Parathyroid adenoma (tissue), 2 donors: ENCODE measurements around the gene PCED1B.

Experiments
- H2AFZ ChIP-seq: fragments of 300-600 bp; sonication (generic); one replicate; pipeline ENCODE4 v1.7.0; 2017; ENCODE audit warnings: antibody characterized with exemption, mild to moderate bottlenecking
- H3K27ac ChIP-seq: fragments of 300-600 bp; sonication (generic); one replicate; pipeline ENCODE4 v1.7.0; 2017
- H3K27me3 ChIP-seq: fragments of 300-600 bp; sonication (generic); one replicate; pipeline ENCODE4 v1.7.0; 2017; ENCODE audit warnings: low read length; ENCODE audit not compliant: control insufficient read depth, insufficient read depth
- H3K36me3 ChIP-seq: fragments of 300-600 bp; sonication (generic); one replicate; pipeline ENCODE4 v1.7.0; 2017; ENCODE audit warnings: low read length; ENCODE audit not compliant: control insufficient read depth, insufficient read depth
- H3K4me1 ChIP-seq: fragments of 300-600 bp; sonication (generic); one replicate; pipeline ENCODE4 v1.7.0; 2017; ENCODE audit warnings: control low read depth
- H3K4me2 ChIP-seq: fragments of 300-600 bp; sonication (generic); one replicate; pipeline ENCODE4 v1.7.0; 2017; ENCODE audit warnings: low read length
- H3K4me3 ChIP-seq: fragments of 300-600 bp; sonication (generic); one replicate; pipeline ENCODE4 v1.7.0; 2017; ENCODE audit warnings: low read depth, low read length
- H3K79me2 ChIP-seq: fragments of 300-600 bp; sonication (generic); one replicate; pipeline ENCODE4 v1.7.0; 2017; ENCODE audit warnings: control low read depth
- H3K9ac ChIP-seq: fragments of 300-600 bp; sonication (generic); one replicate; pipeline ENCODE4 v1.7.0; 2017; ENCODE audit warnings: mild to moderate bottlenecking
- H3K9me3 ChIP-seq: fragments of 300-600 bp; sonication (generic); one replicate; pipeline ENCODE4 v1.7.0; 2017; ENCODE audit warnings: low read length; ENCODE audit not compliant: control insufficient read depth
- TF ChIP-seq, protein P1 (sequence below): fragments of 300-600 bp; sonication (generic); IDR thresholded peaks from one replicate; pipeline ENCODE4 v1.7.0; 2017; ENCODE audit warnings: antibody characterized with exemption, mild to moderate bottlenecking
- donor health status: primary hyperparathyroidism.

PCED1B gene

GRCh38 chr12:47091009-47091408, 11.6 kb downstream of the PCED1B start:
- Histone ChIP-seq H3K36me3 (no peaks in the 10 kb centered on the region), H3K9me3 (no peaks in the 10 kb centered on the region), H2AFZ (no peak overlapping the region), H3K4me1 (no peaks in the 10 kb centered on the region), H3K27me3 (no peaks in the 10 kb centered on the region), H3K79me2 (no peaks in the 10 kb centered on the region), H3K4me3 (no peak overlapping the region), H3K4me2 (no peak overlapping the region), H3K9ac (no peak overlapping the region), H3K27ac (no peak overlapping the region)
- TF ChIP-seq, protein P1, sequence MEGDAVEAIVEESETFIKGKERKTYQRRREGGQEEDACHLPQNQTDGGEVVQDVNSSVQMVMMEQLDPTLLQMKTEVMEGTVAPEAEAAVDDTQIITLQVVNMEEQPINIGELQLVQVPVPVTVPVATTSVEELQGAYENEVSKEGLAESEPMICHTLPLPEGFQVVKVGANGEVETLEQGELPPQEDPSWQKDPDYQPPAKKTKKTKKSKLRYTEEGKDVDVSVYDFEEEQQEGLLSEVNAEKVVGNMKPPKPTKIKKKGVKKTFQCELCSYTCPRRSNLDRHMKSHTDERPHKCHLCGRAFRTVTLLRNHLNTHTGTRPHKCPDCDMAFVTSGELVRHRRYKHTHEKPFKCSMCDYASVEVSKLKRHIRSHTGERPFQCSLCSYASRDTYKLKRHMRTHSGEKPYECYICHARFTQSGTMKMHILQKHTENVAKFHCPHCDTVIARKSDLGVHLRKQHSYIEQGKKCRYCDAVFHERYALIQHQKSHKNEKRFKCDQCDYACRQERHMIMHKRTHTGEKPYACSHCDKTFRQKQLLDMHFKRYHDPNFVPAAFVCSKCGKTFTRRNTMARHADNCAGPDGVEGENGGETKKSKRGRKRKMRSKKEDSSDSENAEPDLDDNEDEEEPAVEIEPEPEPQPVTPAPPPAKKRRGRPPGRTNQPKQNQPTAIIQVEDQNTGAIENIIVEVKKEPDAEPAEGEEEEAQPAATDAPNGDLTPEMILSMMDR: no peak

DNA sequence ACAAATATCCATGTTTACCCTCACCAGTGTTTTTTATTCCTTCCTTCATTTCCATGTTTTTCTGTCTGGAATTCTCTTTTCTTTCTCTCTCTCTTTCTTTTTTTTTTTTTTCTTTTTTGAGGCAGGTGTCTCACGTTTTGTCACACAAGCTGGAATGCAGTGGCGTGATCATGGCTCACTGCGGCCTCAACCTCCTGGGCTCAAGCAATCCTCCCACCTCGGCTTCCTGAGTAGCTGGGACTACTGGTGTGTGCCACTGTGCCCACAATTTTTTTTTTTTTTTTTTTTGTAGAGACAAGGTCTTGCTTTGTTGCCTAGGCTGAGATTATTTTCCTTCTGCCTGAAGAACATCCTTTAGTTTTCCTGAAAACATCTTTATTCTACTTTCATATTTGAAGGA, 15.4 kb downstream of the PCED1B start:
- Histone ChIP-seq H3K9me3 (no peaks in the 10 kb centered on the region), H3K27ac (no peak overlapping the region), H3K36me3 (no peaks in the 10 kb centered on the region), H3K9ac (no peak overlapping the region), H3K79me2 (no peaks in the 10 kb centered on the region), H2AFZ (no peak overlapping the region), H3K4me2 (no peak overlapping the region), H3K4me3 (no peak overlapping the region), H3K27me3 (no peaks in the 10 kb centered on the region), H3K4me1 (no peaks in the 10 kb centered on the region)
- TF ChIP-seq, protein P1: no peak

GRCh38 chr12:47095446-47096236, 16.2 kb downstream of the PCED1B start:
- Histone ChIP-seq H3K4me3 (no peak overlapping the region), H3K4me2 (no peak overlapping the region), H3K79me2 (no peaks in the 10 kb centered on the region), H3K27ac (no peak overlapping the region), H3K4me1 (no peaks in the 10 kb centered on the region), H2AFZ (no peak overlapping the region), H3K27me3 (no peaks in the 10 kb centered on the region), H3K9ac (no peak overlapping the region), H3K9me3 (no peaks in the 10 kb centered on the region), H3K36me3 (no peaks in the 10 kb centered on the region)
- TF ChIP-seq, protein P1: no peak

DNA sequence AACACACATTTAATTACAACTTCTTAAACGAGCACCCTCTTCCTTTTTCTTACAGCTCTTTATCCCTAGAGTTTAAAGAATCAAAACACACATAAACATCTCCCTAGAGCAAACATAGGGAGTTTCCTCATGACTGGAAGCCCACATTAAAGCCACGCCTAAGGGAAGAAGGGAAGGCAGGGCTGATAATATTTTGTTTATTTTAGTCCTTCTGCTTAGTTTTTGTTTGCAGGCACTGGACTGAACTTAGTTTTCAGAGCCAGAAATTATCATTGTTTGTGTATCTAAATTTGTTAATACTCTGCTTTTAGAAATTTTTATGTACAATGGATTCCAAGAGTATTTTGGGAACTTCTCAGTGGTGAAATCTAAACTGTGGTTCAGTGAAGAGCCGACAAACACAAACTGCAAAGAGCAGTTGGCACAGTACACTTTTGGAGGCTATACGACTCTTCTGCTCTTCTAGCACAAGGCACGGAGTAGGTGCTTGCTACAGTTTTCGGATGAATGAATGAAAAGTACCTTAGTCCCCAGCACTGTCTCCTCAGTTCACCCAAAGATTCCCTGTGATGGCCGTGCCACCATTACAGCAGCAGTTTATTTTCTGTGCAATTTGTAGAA, 18.0 kb downstream of the PCED1B start:
- Histone ChIP-seq H2AFZ (no peak overlapping the region), H3K27me3 (no peaks in the 10 kb centered on the region), H3K4me3 (no peak overlapping the region), H3K36me3 (no peaks in the 10 kb centered on the region), H3K9me3 (no peaks in the 10 kb centered on the region), H3K27ac (no peak overlapping the region), H3K79me2 (no peaks in the 10 kb centered on the region), H3K4me1 (no peaks in the 10 kb centered on the region), H3K9ac (no peak overlapping the region), H3K4me2 (no peak overlapping the region)
- TF ChIP-seq, protein P1: no peak
